H9 (cell line): ENCODE results near the gene CACNG5. TPM values are rescaled to one million over a fixed set of nuclear protein-coding genes. Genes with fewer than 3 reads are reported as not detected.

Experiments used
- DNase-seq: peaks from one replicate; pipeline ENCODE4 v3.0.0-alpha.2; 2017
- H2AFZ ChIP-seq: one replicate; pipeline ENCODE4 v1.6.1; 2013; ENCODE audit warnings: mild to moderate bottlenecking, low read length, control low read depth, moderate library complexity
- H2AK5ac ChIP-seq: 2 replicates; pipeline ENCODE4 v1.6.1; 2013; ENCODE audit warnings: low read length, control low read depth, mixed read lengths; ENCODE audit not compliant: insufficient read length
- H2BK120ac ChIP-seq: one replicate; pipeline ENCODE4 v1.6.1; 2013; ENCODE audit warnings: low read depth, mild to moderate bottlenecking, low read length, control low read depth, inconsistent platforms; ENCODE audit not compliant: poor library complexity, severe bottlenecking
- H2BK12ac ChIP-seq: 2 replicates; pipeline ENCODE4 v1.6.1; 2013; ENCODE audit warnings: low read length, control low read depth, mixed read lengths, low read depth; ENCODE audit not compliant: insufficient read length
- H2BK15ac ChIP-seq: 2 replicates; pipeline ENCODE4 v1.6.1; 2013; ENCODE audit warnings: low read depth, low read length, control low read depth
- H2BK20ac ChIP-seq: one replicate; pipeline ENCODE4 v1.6.1; 2013; ENCODE audit warnings: low read depth, mild to moderate bottlenecking, low read length, control low read depth, inconsistent platforms; ENCODE audit not compliant: poor library complexity, severe bottlenecking
- H2BK5ac ChIP-seq: 2 replicates; pipeline ENCODE4 v1.6.1; 2013; ENCODE audit warnings: low read length, control low read depth, mixed read lengths; ENCODE audit not compliant: insufficient read length
- H3K14ac ChIP-seq: 2 replicates; pipeline ENCODE4 v1.6.1; 2013; ENCODE audit warnings: low read length, control low read depth; ENCODE audit not compliant: insufficient read depth
- H3K18ac ChIP-seq: 2 replicates; pipeline ENCODE4 v1.6.1; 2013; ENCODE audit warnings: low read depth, mild to moderate bottlenecking, mixed read lengths, low read length, control low read depth; ENCODE audit not compliant: insufficient read length
- H3K23ac ChIP-seq: 2 replicates; pipeline ENCODE4 v1.6.1; 2013; ENCODE audit warnings: low read length, control low read depth, mixed read lengths, low read depth; ENCODE audit not compliant: insufficient read length
- H3K23me2 ChIP-seq: 2 replicates; pipeline ENCODE4 v1.6.1; 2013; ENCODE audit warnings: low read depth, mild to moderate bottlenecking, mixed read lengths, low read length, control low read depth; ENCODE audit not compliant: insufficient read length, poor library complexity, severe bottlenecking
- H3K27ac ChIP-seq: 2 replicates; pipeline ENCODE4 v1.5.1; 2013; ENCODE audit warnings: low read length, control low read depth, mixed read lengths, low read depth; ENCODE audit not compliant: insufficient read length
- H3K27me3 ChIP-seq: 2 replicates; pipeline ENCODE4 v1.6.1; 2013; ENCODE audit warnings: low read length, control low read depth, inconsistent platforms; ENCODE audit not compliant: insufficient read depth
- H3K4ac ChIP-seq: 2 replicates; pipeline ENCODE4 v1.6.1; 2013; ENCODE audit warnings: low read depth, mild to moderate bottlenecking, control low read depth, inconsistent platforms, low read length, moderate library complexity
- H3K4me1 ChIP-seq: 2 replicates; pipeline ENCODE4 v1.6.1; 2013; ENCODE audit warnings: low read length, control low read depth, inconsistent platforms; ENCODE audit not compliant: insufficient read depth
- H3K4me2 ChIP-seq: 2 replicates; pipeline ENCODE4 v1.6.1; 2013; ENCODE audit warnings: low read length, control low read depth, mixed read lengths; ENCODE audit not compliant: insufficient read length, insufficient read depth
- H3K56ac ChIP-seq: 2 replicates; pipeline ENCODE4 v1.6.1; 2013; ENCODE audit warnings: low read depth, mild to moderate bottlenecking, mixed read lengths, low read length, control low read depth; ENCODE audit not compliant: insufficient read length
- H3K79me1 ChIP-seq: 2 replicates; pipeline ENCODE4 v1.6.1; 2013; ENCODE audit warnings: low read depth, mild to moderate bottlenecking, moderate library complexity, low read length, control low read depth, inconsistent platforms; ENCODE audit not compliant: insufficient read depth, poor library complexity, severe bottlenecking
- H3K79me2 ChIP-seq: 2 replicates; pipeline ENCODE4 v1.6.1; 2013; ENCODE audit warnings: low read length, control low read depth, inconsistent platforms; ENCODE audit not compliant: insufficient read depth
- H3K9ac ChIP-seq: 2 replicates; pipeline ENCODE4 v1.6.1; 2013; ENCODE audit warnings: low read length, control low read depth, mixed read lengths; ENCODE audit not compliant: insufficient read length; ENCODE audit errors: extremely low read depth
- H3K9me3 ChIP-seq: one replicate; pipeline ENCODE4 v1.6.1; 2013; ENCODE audit warnings: low read depth, low read length, inconsistent platforms; ENCODE audit not compliant: control insufficient read depth
- H3T11ph ChIP-seq: one replicate; pipeline ENCODE4 v1.6.1; 2013; ENCODE audit warnings: mild to moderate bottlenecking, low read length, control low read depth, inconsistent platforms
- H4K20me1 ChIP-seq: one replicate; pipeline ENCODE4 v1.6.1; 2013; ENCODE audit not compliant: control insufficient read depth, insufficient read length, insufficient read depth
- H4K5ac ChIP-seq: 2 replicates; pipeline ENCODE4 v1.6.1; 2013; ENCODE audit warnings: low read depth, mild to moderate bottlenecking, mixed read lengths, low read length, control low read depth; ENCODE audit not compliant: insufficient read length
- H4K8ac ChIP-seq: replicated peaks from 2 replicates; pipeline ENCODE4 v1.6.1; 2013; ENCODE audit warnings: low read length, control low read depth, mixed read lengths, low read depth; ENCODE audit not compliant: insufficient read length
- H4K91ac ChIP-seq: 2 replicates; pipeline ENCODE4 v1.6.1; 2013; ENCODE audit warnings: low read depth, mild to moderate bottlenecking, moderate library complexity, mixed read lengths, low read length, control low read depth; ENCODE audit not compliant: insufficient read length
- H3K27ac Mint-ChIP-seq, 3 experiments: 2 replicates in 2 of 3; 3 replicates in 1 of 3; pipeline ENCODE4 v1.8.0; 2020 to 2021; ENCODE audit warnings: mixed read lengths in 3 of 3, mild to moderate bottlenecking in 1 of 3, moderate library complexity in 1 of 3
- H3K27me3 Mint-ChIP-seq: 2 replicates; pipeline ENCODE4 v1.8.0; 2021; ENCODE audit warnings: low read depth, mild to moderate bottlenecking, moderate library complexity, mixed read lengths
- H3K36me3 Mint-ChIP-seq, 3 experiments: 2 replicates in 2 of 3; 3 replicates in 1 of 3; pipeline ENCODE4 v1.8.0; 2020 to 2021; ENCODE audit warnings: low read depth in 3 of 3, mixed read lengths in 3 of 3; ENCODE audit not compliant: insufficient read depth in 1 of 3
- H3K4me1 Mint-ChIP-seq, 2 experiments: 2 replicates each; pipeline ENCODE4 v1.8.0; 2020; ENCODE audit warnings: mixed read lengths in 2 of 2
- H3K4me3 Mint-ChIP-seq, 2 experiments: 2 replicates in 1 of 2; 3 replicates in 1 of 2; pipeline ENCODE4 v1.8.0; 2020 to 2021; ENCODE audit warnings: mild to moderate bottlenecking in 2 of 2, mixed read lengths in 2 of 2, moderate library complexity in 1 of 2
- H3K9me3 Mint-ChIP-seq, 2 experiments: 2 replicates in 1 of 2; 3 replicates in 1 of 2; pipeline ENCODE4 v1.8.0; 2020; ENCODE audit warnings: mild to moderate bottlenecking in 2 of 2, mixed read lengths in 2 of 2, moderate library complexity in 1 of 2
- WGBS: extraction: QIAGEN DNeasy Blood & Tissue Kit; methylation state at CpG from one replicate; pipeline ENCODE4 v1.1.7; 2013; ENCODE audit warnings: missing lambda C conversion rate, low lambda C conversion rate, mixed read lengths; ENCODE audit not compliant: insufficient read length; ENCODE audit errors: extremely low coverage; 5-methylcytosine and 5-hydroxymethylcytosine counted together
- total RNA-seq: library from RNA; stranded (reverse); gene quantifications from 2 replicates; pipeline ENCODE4 v1.2.1, GENCODE V29; 2021
- TF ChIP-seq, protein P1 (sequence below): fragments of 200-600 bp; sonication (generic); conservative IDR thresholded peaks from 3 replicates; pipeline ENCODE4 v1.8.0; 2021; ENCODE audit warnings: antibody characterized with exemption, mild to moderate bottlenecking

Gene CACNG5
- total RNA-seq, 1 experiment from 2014 or later = 1.6 TPM

DNA sequence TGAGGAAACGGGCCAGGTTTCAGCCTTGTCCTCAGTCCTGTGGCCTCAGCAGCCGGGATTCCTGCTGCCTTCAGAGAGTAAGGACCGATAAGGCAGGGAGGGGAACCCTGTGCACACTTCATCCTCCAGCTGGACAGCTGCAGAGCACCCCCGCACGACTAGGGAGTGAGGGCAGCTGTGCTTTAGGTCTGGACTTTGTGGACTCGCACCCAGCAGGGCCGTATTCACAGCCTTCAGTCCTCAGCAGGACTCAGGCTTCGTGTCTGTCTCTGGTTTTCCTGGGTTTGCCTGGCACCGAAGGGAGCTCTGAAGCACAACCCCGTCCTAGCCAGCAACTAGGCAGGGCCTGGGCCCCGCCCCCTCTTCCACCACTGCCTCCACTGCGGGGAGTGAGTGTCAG lies 45.8 kb upstream of the CACNG5 start:
- Histone ChIP-seq H3K14ac (no peak overlapping the region; the same call in 1 of the 2 replicates), H2BK20ac (no peak overlapping the region), H4K91ac (no peak overlapping the region), H3K4ac (no peak overlapping the region), H2AFZ (no peak overlapping the region), H2BK12ac (no peak overlapping the region), H2BK15ac (no peak overlapping the region), H2AK5ac (no peak overlapping the region), H4K8ac (no peak overlapping the region), H3K27me3 (no peaks in the 10 kb centered on the region), H3T11ph (no peak overlapping the region), H3K27ac (no peak overlapping the region), H2BK5ac (no peak overlapping the region), H3K56ac (no peak overlapping the region), H4K20me1 (no peaks in the 10 kb centered on the region), H3K23me2 (no peaks in the 10 kb centered on the region), H3K9ac (no peak overlapping the region), H3K79me1 (no peaks in the 10 kb centered on the region), H3K4me1 (peaks cover 4% of the 10 kb centered on the region; the same call in 1 of the 2 replicates), H3K23ac (no peak overlapping the region), H3K9me3 (no peaks in the 10 kb centered on the region), H3K18ac (no peak overlapping the region), H3K4me2 (no peak overlapping the region), H4K5ac (no peak overlapping the region), H3K79me2 (no peaks in the 10 kb centered on the region), H2BK120ac (no peak overlapping the region)
- no peak overlapping the region for H3K27ac Mint-ChIP-seq
- peaks cover 12 to 18% of the 10 kb centered on the region in 2 experiments for H3K4me1 Mint-ChIP-seq
- no peaks in the 10 kb centered on the region for H3K9me3 Mint-ChIP-seq
- H3K36me3 Mint-ChIP-seq = peaks cover 0 to 2% (median 2%) of the 10 kb centered on the region in 3 experiments; a peak in 4 of 7 replicates
- H3K4me3 Mint-ChIP-seq = no peak overlapping the region
- no peaks in the 10 kb centered on the region for H3K27me3 Mint-ChIP-seq
- TF ChIP-seq, protein P1, sequence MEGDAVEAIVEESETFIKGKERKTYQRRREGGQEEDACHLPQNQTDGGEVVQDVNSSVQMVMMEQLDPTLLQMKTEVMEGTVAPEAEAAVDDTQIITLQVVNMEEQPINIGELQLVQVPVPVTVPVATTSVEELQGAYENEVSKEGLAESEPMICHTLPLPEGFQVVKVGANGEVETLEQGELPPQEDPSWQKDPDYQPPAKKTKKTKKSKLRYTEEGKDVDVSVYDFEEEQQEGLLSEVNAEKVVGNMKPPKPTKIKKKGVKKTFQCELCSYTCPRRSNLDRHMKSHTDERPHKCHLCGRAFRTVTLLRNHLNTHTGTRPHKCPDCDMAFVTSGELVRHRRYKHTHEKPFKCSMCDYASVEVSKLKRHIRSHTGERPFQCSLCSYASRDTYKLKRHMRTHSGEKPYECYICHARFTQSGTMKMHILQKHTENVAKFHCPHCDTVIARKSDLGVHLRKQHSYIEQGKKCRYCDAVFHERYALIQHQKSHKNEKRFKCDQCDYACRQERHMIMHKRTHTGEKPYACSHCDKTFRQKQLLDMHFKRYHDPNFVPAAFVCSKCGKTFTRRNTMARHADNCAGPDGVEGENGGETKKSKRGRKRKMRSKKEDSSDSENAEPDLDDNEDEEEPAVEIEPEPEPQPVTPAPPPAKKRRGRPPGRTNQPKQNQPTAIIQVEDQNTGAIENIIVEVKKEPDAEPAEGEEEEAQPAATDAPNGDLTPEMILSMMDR = no peak
- WGBS = no CpG with 5 or more reads among the region's 12 CpGs
- DNase-seq = no peak
